Fibroblast of lung (primary cell): ENCODE measurements around the gene WDR59. TPM values are rescaled to one million over a fixed set of nuclear protein-coding genes. Genes with fewer than 3 reads are reported as not detected.

Experiments used
- DNase-seq, 2 donors: peaks; one replicate each; pipeline versions ENCODE4 v3.0.0 to v3.0.0-alpha.2; 2010; ENCODE audit warnings: low read depth in 2 of 2
- H2AFZ ChIP-seq: 2 replicates; pipeline ENCODE4 v1.5.1; 2012; ENCODE audit warnings: low read length, control low read depth, inconsistent platforms
- H3K27ac ChIP-seq: 2 replicates; pipeline ENCODE4 v1.5.1; 2011; ENCODE audit warnings: low read length, control low read depth; ENCODE audit not compliant: insufficient read depth
- H3K27me3 ChIP-seq: 2 replicates; pipeline ENCODE4 v1.5.1; 2011; ENCODE audit warnings: mild to moderate bottlenecking, low read length; ENCODE audit not compliant: control insufficient read depth, insufficient read depth
- H3K36me3 ChIP-seq: 2 replicates; pipeline ENCODE4 v1.5.1; 2011; ENCODE audit warnings: low read length; ENCODE audit not compliant: control insufficient read depth, insufficient read depth
- H3K4me1 ChIP-seq: 2 replicates; pipeline ENCODE4 v1.5.1; 2011; ENCODE audit warnings: low read length; ENCODE audit not compliant: control insufficient read depth, insufficient read depth; ENCODE audit errors: extremely low read depth
- H3K4me2 ChIP-seq: 2 replicates; pipeline ENCODE4 v1.5.1; 2011; ENCODE audit warnings: low read length, control low read depth; ENCODE audit not compliant: insufficient read depth; ENCODE audit errors: extremely low read depth
- H3K4me3 ChIP-seq, 4 experiments: fragments of 200-600 bp in 1 of 4; sonication (generic) in 1 of 4; replicated peaks in 1 of 4; 2 replicates each; pipeline ENCODE4 v1.5.1; 2011 to 2016; ENCODE audit warnings: low read length in 4 of 4, low read depth in 3 of 4, mild to moderate bottlenecking in 3 of 4, control low read depth in 2 of 4, inconsistent platforms in 1 of 4, mixed read lengths in 1 of 4; ENCODE audit not compliant: insufficient read depth in 1 of 4; ENCODE audit errors: control extremely low read depth in 1 of 4
- H3K79me2 ChIP-seq: 2 replicates; pipeline ENCODE4 v1.5.1; 2012; ENCODE audit warnings: mild to moderate bottlenecking, low read length, inconsistent platforms; ENCODE audit not compliant: control insufficient read depth, insufficient read depth
- H3K9ac ChIP-seq: 2 replicates; pipeline ENCODE4 v1.5.1; 2011; ENCODE audit warnings: mild to moderate bottlenecking, low read length, control low read depth; ENCODE audit not compliant: insufficient read depth
- H3K9me3 ChIP-seq: 2 replicates; pipeline ENCODE4 v1.5.1; 2012; ENCODE audit warnings: low read depth, low read length; ENCODE audit not compliant: control insufficient read depth, insufficient read depth
- H4K20me1 ChIP-seq: 2 replicates; pipeline ENCODE4 v1.5.1; 2011; ENCODE audit warnings: low read length; ENCODE audit not compliant: control insufficient read depth, insufficient read depth; ENCODE audit errors: extremely low read depth
- CTCF ChIP-seq, 2 donors: IDR thresholded peaks in 1 of 2; conservative IDR thresholded peaks in 1 of 2; 1 replicate in 1 of 2; 2 replicates in 1 of 2; pipeline ENCODE4 v1.5.1; 2011 to 2012; ENCODE audit warnings: low read length in 2 of 2, control low read depth in 1 of 2, inconsistent platforms in 1 of 2, low read depth in 1 of 2, mild to moderate bottlenecking in 1 of 2
- EZH2 ChIP-seq: IDR thresholded peaks from 2 replicates; pipeline ENCODE4 v1.5.1; 2012; ENCODE audit warnings: low read length, control low read depth, mild to moderate bottlenecking; ENCODE audit errors: missing control alignments
- polyA plus RNA-seq, 2 donors: library from polyadenylated mRNA; depleted of rRNA in 1 of 2; stranded (reverse) in 1 of 2; unstranded in 1 of 2; fragments of >200 nt; gene quantifications; 2 replicates each; pipeline ENCODE4 v1.2.1, GENCODE V29; 2011 to 2012; ENCODE audit warnings: missing spikeins in 1 of 2
- total RNA-seq: library from RNA; depleted of rRNA; stranded (reverse); fragments of >200 nt; gene quantifications from 2 replicates; pipeline ENCODE4 v1.2.1, GENCODE V29; 2014

The WDR59 gene
- total and polyA plus RNA-seq, 2 donors (not counting 1 experiment from before 2014, with no cell fraction given) = 16.0 to 30.2 TPM

- TF ChIP-seq CTCF (conservative IDR thresholded peaks at IDR 0.05 in 1 of 2, IDR thresholded peaks at IDR 0.05 in 1 of 2; ENCODE audit: low read depth in 1 of 2, low read length in 2 of 2) (no peak), EZH2 (no peak)
- no peak for DNase-seq
- H3K27ac ChIP-seq = no peak overlapping the region
- no peak overlapping the region for H3K4me3 ChIP-seq
- H3K27me3 ChIP-seq = no peaks in the 10 kb centered on the region
- no peaks in the 10 kb centered on the region for H4K20me1 ChIP-seq
- no peak overlapping the region for H3K4me2 ChIP-seq
- H2AFZ ChIP-seq = no peak overlapping the region
- H3K79me2 ChIP-seq = no peaks in the 10 kb centered on the region
- no peaks in the 10 kb centered on the region for H3K4me1 ChIP-seq
- H3K9ac ChIP-seq = no peak overlapping the region
- no peaks in the 10 kb centered on the region for H3K9me3 ChIP-seq
- peaks cover 3% of the 10 kb centered on the region for H3K36me3 ChIP-seq
Measured at GRCh38 chr16:74949309-74949708, 35.6 kb downstream of the WDR59 start.

- H3K9me3 ChIP-seq = no peaks in the 10 kb centered on the region
- no peaks in the 10 kb centered on the region for H3K36me3 ChIP-seq
- no peaks in the 10 kb centered on the region for H3K27me3 ChIP-seq
- H3K4me2 ChIP-seq = no peak overlapping the region
- TF ChIP-seq CTCF (conservative IDR thresholded peaks at IDR 0.05 in 1 of 2, IDR thresholded peaks at IDR 0.05 in 1 of 2; ENCODE audit: low read depth in 1 of 2, low read length in 2 of 2) (no peak), EZH2 (no peak)
- no peak overlapping the region for H3K27ac ChIP-seq
- no peak overlapping the region for H3K9ac ChIP-seq
- H3K4me3 ChIP-seq = no peak overlapping the region
- no peak for DNase-seq
- H2AFZ ChIP-seq = no peak overlapping the region
- no peaks in the 10 kb centered on the region for H3K79me2 ChIP-seq
- H4K20me1 ChIP-seq = no peaks in the 10 kb centered on the region
- H3K4me1 ChIP-seq = no peaks in the 10 kb centered on the region
Measured at GRCh38 chr16:74944466-74944865, 40.5 kb downstream of the WDR59 start.

GRCh38 chr16:74942977-74943918 lies 41.7 kb downstream of the WDR59 start:
- no peaks in the 10 kb centered on the region for H3K79me2 ChIP-seq
- H3K9me3 ChIP-seq = no peaks in the 10 kb centered on the region
- H3K4me3 ChIP-seq = no peak overlapping the region
- DNase-seq = no peak
- no peak overlapping the region for H3K9ac ChIP-seq
- no peak overlapping the region for H2AFZ ChIP-seq
- no peak for TF ChIP-seq CTCF (conservative IDR thresholded peaks at IDR 0.05 in 1 of 2, IDR thresholded peaks at IDR 0.05 in 1 of 2; ENCODE audit: low read depth in 1 of 2, low read length in 2 of 2)
- TF ChIP-seq EZH2 = no peak
- H3K36me3 ChIP-seq = no peaks in the 10 kb centered on the region
- no peaks in the 10 kb centered on the region for H3K27me3 ChIP-seq
- H3K4me2 ChIP-seq = no peak overlapping the region
- H4K20me1 ChIP-seq = no peaks in the 10 kb centered on the region
- no peaks in the 10 kb centered on the region for H3K4me1 ChIP-seq
- no peak overlapping the region for H3K27ac ChIP-seq
